H7 (cell line): ENCODE results near the gene NUDC. TPM values are rescaled to one million over a fixed set of nuclear protein-coding genes. Genes with fewer than 3 reads are reported as not detected.

Experiments
- DNase-seq: peaks from one replicate; pipeline ENCODE4 v3.0.0; 2012
- H3K27me3 ChIP-seq: 2 replicates; pipeline ENCODE4 v1.6.0; 2011; ENCODE audit warnings: mild to moderate bottlenecking, low read length; ENCODE audit not compliant: control insufficient read depth, insufficient read depth
- H3K36me3 ChIP-seq: replicated peaks from 2 replicates; pipeline ENCODE4 v1.5.1; 2011; ENCODE audit warnings: low read length; ENCODE audit not compliant: control insufficient read depth, insufficient read depth
- H3K4me3 ChIP-seq: 2 replicates; pipeline ENCODE4 v1.5.1; 2011; ENCODE audit warnings: low read depth, mild to moderate bottlenecking, control low read depth, low read length, moderate library complexity; ENCODE audit not compliant: insufficient read depth
- total RNA-seq: library from RNA; depleted of rRNA; stranded (reverse); fragments of >200 nt; shearing (Covaris generic); gene quantifications from 2 replicates; pipeline ENCODE4 v1.2.3, GENCODE V29; 2014

The NUDC gene
- total RNA-seq, 1 experiment from 2014 or later = 76.4 TPM

- Histone ChIP-seq H3K36me3 (peaks cover 14% of the 10 kb centered on the region), H3K27me3 (no peaks in the 10 kb centered on the region), H3K4me3 (no peak overlapping the region)
- DNase-seq = no peak
These were observed 29.7 kb downstream of the NUDC start for GRCh38 chr1:26951216-26951615.

- no peak for DNase-seq
- H3K4me3 ChIP-seq = no peak overlapping the region
- peaks cover 13% of the 10 kb centered on the region for H3K36me3 ChIP-seq
- H3K27me3 ChIP-seq = no peaks in the 10 kb centered on the region
These were observed 30.4 kb downstream of the NUDC start for GRCh38 chr1:26951821-26952497.

- no peak overlapping the region for H3K4me3 ChIP-seq
- H3K27me3 ChIP-seq = peaks cover 2% of the 10 kb centered on the region; the same call in 1 of the 2 replicates
- DNase-seq = no peak
These were observed 31.8 kb downstream of the NUDC start for GRCh38 chr1:26953374-26953773.

GRCh38 chr1:26956321-26956720, 34.8 kb downstream of the NUDC start:
- Histone ChIP-seq H3K4me3 (no peak overlapping the region), H3K27me3 (peaks cover 28% of the 10 kb centered on the region; the same call in 1 of the 2 replicates), H3K36me3 (peaks cover 2% of the 10 kb centered on the region)
- DNase-seq = no peak

More at GRCh38 chr1:26953374-26953773, 31.8 kb downstream of the NUDC start:
- H3K36me3 ChIP-seq = peaks cover 13% of the 10 kb centered on the region

GRCh38 chr1:26957306-26957705, 35.8 kb downstream of the NUDC start:
- no peak for DNase-seq
- H3K27me3 ChIP-seq = peaks cover 29% of the 10 kb centered on the region; the same call in 1 of the 2 replicates

GRCh38 chr1:26959270-26959669, 37.7 kb downstream of the NUDC start:
- DNase-seq = peak; percentile 71
- peaks cover 29% of the 10 kb centered on the region; the same call in 1 of the 2 replicates for H3K27me3 ChIP-seq
- peak overlapping the region; percentile 91 for H3K4me3 ChIP-seq
- no peaks in the 10 kb centered on the region for H3K36me3 ChIP-seq

More at GRCh38 chr1:26957306-26957705, 35.8 kb downstream of the NUDC start:
- H3K4me3 ChIP-seq = no peak overlapping the region
- H3K36me3 ChIP-seq = no peaks in the 10 kb centered on the region

GRCh38 chr1:26959722-26960624, 38.4 kb downstream of the NUDC start, which contains the start of gene KDF1:
Gene KDF1 (minus strand): TSS chr1:26960468. CDS start chr1:26952380, 8,088 bp downstream.
- Histone ChIP-seq H3K27me3 (peaks cover 29% of the 10 kb centered on the region; the same call in 1 of the 2 replicates), H3K4me3 (peak within 1 kb of the TSS; percentile 91), H3K36me3 (no peaks in the 10 kb centered on the region)
- peak; percentile 97 for DNase-seq

GRCh38 chr1:26960625-26960966, 39.1 kb downstream of the NUDC start:
- peaks cover 29% of the 10 kb centered on the region; the same call in 1 of the 2 replicates for H3K27me3 ChIP-seq
- DNase-seq = no peak
- H3K4me3 ChIP-seq = peak overlapping the region; percentile 91
- no peaks in the 10 kb centered on the region for H3K36me3 ChIP-seq

GRCh38 chr1:26961826-26962225, 40.3 kb downstream of the NUDC start:
- Histone ChIP-seq H3K36me3 (no peaks in the 10 kb centered on the region), H3K27me3 (peaks cover 29% of the 10 kb centered on the region; the same call in 1 of the 2 replicates), H3K4me3 (no peak overlapping the region)
- DNase-seq = no peak

GRCh38 chr1:26965213-26965612, 43.7 kb downstream of the NUDC start:
- no peak for DNase-seq

GRCh38 chr1:26965628-26966027, 44.1 kb downstream of the NUDC start:
- H3K36me3 ChIP-seq = no peaks in the 10 kb centered on the region
- H3K4me3 ChIP-seq = no peak overlapping the region
- DNase-seq = no peak
- H3K27me3 ChIP-seq = peaks cover 5% of the 10 kb centered on the region; the same call in 1 of the 2 replicates

More at GRCh38 chr1:26965213-26965612, 43.7 kb downstream of the NUDC start:
- Histone ChIP-seq H3K36me3 (no peaks in the 10 kb centered on the region), H3K27me3 (peaks cover 9% of the 10 kb centered on the region; the same call in 1 of the 2 replicates), H3K4me3 (no peak overlapping the region)

- no peak for DNase-seq
- Histone ChIP-seq H3K27me3 (no peaks in the 10 kb centered on the region; the same call in 1 of the 2 replicates), H3K4me3 (no peak overlapping the region), H3K36me3 (no peaks in the 10 kb centered on the region)
These were observed 49.3 kb downstream of the NUDC start for GRCh38 chr1:26970810-26971209.

GRCh38 chr1:26971590-26971989, 50.0 kb downstream of the NUDC start:
- Histone ChIP-seq H3K36me3 (no peaks in the 10 kb centered on the region), H3K4me3 (no peak overlapping the region), H3K27me3 (no peaks in the 10 kb centered on the region; the same call in 1 of the 2 replicates)
- DNase-seq = no peak

- DNase-seq = no peak
- H3K4me3 ChIP-seq = no peak overlapping the region
- H3K36me3 ChIP-seq = no peaks in the 10 kb centered on the region
- H3K27me3 ChIP-seq = no peaks in the 10 kb centered on the region; the same call in 1 of the 2 replicates
These were observed 50.8 kb downstream of the NUDC start for GRCh38 chr1:26972390-26972789.
